ENCODE data around the gene COL18A1. TPM values are rescaled to one million over a fixed set of nuclear protein-coding genes. Genes with fewer than 3 reads are reported as not detected.
A peak's percentile ranks its signal among the peaks of the same experiment; 100 is the strongest.

The COL18A1 gene
- total and polyA plus RNA-seq, 2 donors (not counting 1 experiment from before 2014, with no cell fraction given) = 15.6 to 24.7 TPM

- 12% methylated on average over 50 of the region's 55 CpGs for WGBS (ENCODE audit: insufficient coverage)
- intact Hi-C loops (cut with micrococcal nuclease) = loop anchor here (1.0 to 5.0 kb wide), 5 partner anchors 12 to 471 kb away; partner anchors contain the start of genes ADARB1 and POFUT2
- Histone ChIP-seq H3K79me2 (ENCODE audit: control insufficient read depth, insufficient read depth, low read length) (no peaks in the 10 kb centered on the region), H3K27me3 (replicated peaks in 1 of 4; ENCODE audit: control extremely low read depth in 1 of 4, control insufficient read depth in 3 of 4, insufficient read depth in 4 of 4, low read length in 3 of 4) (no peaks in the 10 kb centered on the region), H3K36me3 (replicated peaks in 1 of 2; ENCODE audit: control extremely low read depth in 1 of 2, control insufficient read depth in 1 of 2, extremely low read depth in 1 of 2, insufficient read depth in 2 of 2, low read length in 1 of 2) (no peaks in the 10 kb centered on the region), H3K9ac (ENCODE audit: low read length) (peak overlapping the region; percentile 64), H3K27ac (ENCODE audit: low read length in 2 of 2) (no peak overlapping the region), H4K20me1 (ENCODE audit: control insufficient read depth, insufficient read depth, low read length, poor library complexity, severe bottlenecking) (no peaks in the 10 kb centered on the region), H3K9me3 (ENCODE audit: control extremely low read depth in 1 of 3, control insufficient read depth in 2 of 3, insufficient read depth in 1 of 3, low read length in 2 of 3) (no peaks in the 10 kb centered on the region), H3K4me3 (ENCODE audit: control extremely low read depth in 1 of 5, extremely low read depth in 1 of 5, insufficient read depth in 1 of 5, low read depth in 2 of 5, low read length in 4 of 5) (peak overlapping the region in 4 of 5 experiments; percentile 28 to 68 (median 55)), H3K4me2 (replicated peaks; ENCODE audit: low read depth, low read length, poor library complexity, severe bottlenecking) (peak overlapping the region; percentile 89), H2AFZ (ENCODE audit: insufficient read depth, low read depth, low read length, poor library complexity, severe bottlenecking) (peak overlapping the region; percentile 78), H3K4me1 (ENCODE audit: control insufficient read depth in 2 of 2, insufficient read depth in 2 of 2, low read length in 2 of 2) (peaks cover 16 to 22% of the 10 kb centered on the region in 2 donors)
- POLR2A ChIA-PET = interaction anchor here (0.6 kb wide), 1 partner anchor 8 kb away, joined by 5 read pairs; no protein-coding TSS in a partner anchor
- TF ChIP-seq EZH2 (IDR thresholded peaks at IDR 0.05; ENCODE audit: borderline replicate concordance, insufficient read depth, low read depth, low read length, poor library complexity, severe bottlenecking) = no peak
- H3K9me3 Mint-ChIP-seq (ENCODE audit: insufficient read depth) = no peaks in the 10 kb centered on the region
- CTCF ChIA-PET = no interaction called here
- H3K27me3 Mint-ChIP-seq = no peaks in the 10 kb centered on the region
- peaks cover 12% of the 10 kb centered on the region for H3K4me1 Mint-ChIP-seq
- peak overlapping the region; percentile 57 for H3K4me3 Mint-ChIP-seq
- H3K27ac Mint-ChIP-seq = no peak overlapping the region
- DNase-seq (no peak), ATAC-seq (ENCODE audit: low read depth) (no peak)
Observed at GRCh38 chr21:45542667-45543370, 137.9 kb downstream of the COL18A1 start.

DNA sequence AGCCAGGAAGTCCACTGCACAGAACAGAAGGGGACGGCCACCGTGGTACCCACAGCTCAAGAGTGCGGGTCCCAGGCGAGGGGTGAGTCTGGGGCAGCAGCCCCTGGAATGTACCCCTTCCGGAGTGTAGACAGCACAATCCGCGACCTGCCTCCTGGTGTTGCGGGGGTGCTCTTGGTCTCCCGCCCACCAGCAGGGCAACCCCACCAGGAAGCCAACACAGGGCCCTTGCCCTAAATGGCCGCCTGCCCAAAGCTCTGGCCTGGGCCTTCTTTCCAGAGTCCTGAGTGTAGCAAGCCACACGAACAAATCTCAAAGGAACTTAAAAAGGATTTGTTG, 138.4 kb downstream of the COL18A1 start:
- POLR2A ChIA-PET = interaction anchor here (0.6 kb wide), 1 partner anchor 8 kb away, joined by 5 read pairs; no protein-coding TSS in a partner anchor

More for the DNA sequence above, 138.4 kb downstream of the COL18A1 start:
- no peaks in the 10 kb centered on the region for H3K27me3 ChIP-seq (replicated peaks in 1 of 4; ENCODE audit: control extremely low read depth in 1 of 4, control insufficient read depth in 3 of 4, insufficient read depth in 4 of 4, low read length in 3 of 4)
- H3K4me3 Mint-ChIP-seq = peak overlapping the region; percentile 73
- H2AFZ ChIP-seq (ENCODE audit: insufficient read depth, low read depth, low read length, poor library complexity, severe bottlenecking) = peak overlapping the region; percentile 78
- no peaks in the 10 kb centered on the region for H3K9me3 ChIP-seq (ENCODE audit: control extremely low read depth in 1 of 3, control insufficient read depth in 2 of 3, insufficient read depth in 1 of 3, low read length in 2 of 3)
- H3K27me3 Mint-ChIP-seq = no peaks in the 10 kb centered on the region
- no peak overlapping the region for H3K27ac Mint-ChIP-seq
- H3K36me3 ChIP-seq (replicated peaks in 1 of 2; ENCODE audit: control extremely low read depth in 1 of 2, control insufficient read depth in 1 of 2, extremely low read depth in 1 of 2, insufficient read depth in 2 of 2, low read length in 1 of 2) = no peaks in the 10 kb centered on the region
- no peaks in the 10 kb centered on the region for H3K9me3 Mint-ChIP-seq (ENCODE audit: insufficient read depth)
- TF ChIP-seq, protein P1, sequence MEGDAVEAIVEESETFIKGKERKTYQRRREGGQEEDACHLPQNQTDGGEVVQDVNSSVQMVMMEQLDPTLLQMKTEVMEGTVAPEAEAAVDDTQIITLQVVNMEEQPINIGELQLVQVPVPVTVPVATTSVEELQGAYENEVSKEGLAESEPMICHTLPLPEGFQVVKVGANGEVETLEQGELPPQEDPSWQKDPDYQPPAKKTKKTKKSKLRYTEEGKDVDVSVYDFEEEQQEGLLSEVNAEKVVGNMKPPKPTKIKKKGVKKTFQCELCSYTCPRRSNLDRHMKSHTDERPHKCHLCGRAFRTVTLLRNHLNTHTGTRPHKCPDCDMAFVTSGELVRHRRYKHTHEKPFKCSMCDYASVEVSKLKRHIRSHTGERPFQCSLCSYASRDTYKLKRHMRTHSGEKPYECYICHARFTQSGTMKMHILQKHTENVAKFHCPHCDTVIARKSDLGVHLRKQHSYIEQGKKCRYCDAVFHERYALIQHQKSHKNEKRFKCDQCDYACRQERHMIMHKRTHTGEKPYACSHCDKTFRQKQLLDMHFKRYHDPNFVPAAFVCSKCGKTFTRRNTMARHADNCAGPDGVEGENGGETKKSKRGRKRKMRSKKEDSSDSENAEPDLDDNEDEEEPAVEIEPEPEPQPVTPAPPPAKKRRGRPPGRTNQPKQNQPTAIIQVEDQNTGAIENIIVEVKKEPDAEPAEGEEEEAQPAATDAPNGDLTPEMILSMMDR (IDR thresholded peaks at IDR 0.05) = no peak
- TF ChIP-seq EZH2 (IDR thresholded peaks at IDR 0.05; ENCODE audit: borderline replicate concordance, insufficient read depth, low read depth, low read length, poor library complexity, severe bottlenecking) = no peak
- no peaks in the 10 kb centered on the region for H3K79me2 ChIP-seq (ENCODE audit: control insufficient read depth, insufficient read depth, low read length)
- no peak for DNase-seq
- peaks cover 16 to 22% of the 10 kb centered on the region in 2 donors for H3K4me1 ChIP-seq (ENCODE audit: control insufficient read depth in 2 of 2, insufficient read depth in 2 of 2, low read length in 2 of 2)
- H3K4me1 Mint-ChIP-seq = peaks cover 12% of the 10 kb centered on the region
- no peak overlapping the region for H3K9ac ChIP-seq (ENCODE audit: low read length)
- CTCF ChIA-PET = no interaction called here
- H3K4me3 ChIP-seq (ENCODE audit: control extremely low read depth in 1 of 5, extremely low read depth in 1 of 5, insufficient read depth in 1 of 5, low read depth in 2 of 5, low read length in 4 of 5) = no peak overlapping the region
- 79% methylated on average over 11 of the region's 11 CpGs for WGBS (ENCODE audit: insufficient coverage)
- H4K20me1 ChIP-seq (ENCODE audit: control insufficient read depth, insufficient read depth, low read length, poor library complexity, severe bottlenecking) = no peaks in the 10 kb centered on the region
- no peak overlapping the region for H3K27ac ChIP-seq (ENCODE audit: low read length in 2 of 2)
- ATAC-seq (ENCODE audit: low read depth) = no peak
- peak overlapping the region; percentile 89 for H3K4me2 ChIP-seq (replicated peaks; ENCODE audit: low read depth, low read length, poor library complexity, severe bottlenecking)
- intact Hi-C loops (cut with micrococcal nuclease) = loop anchor here (2.0 to 5.0 kb wide), 3 partner anchors 65 to 471 kb away; partner anchors contain the start of genes ADARB1 and POFUT2
